ENCODE measurements around the gene FGD5. TPM values are rescaled to one million over a fixed set of nuclear protein-coding genes. Genes with fewer than 3 reads are reported as not detected.

Gene FGD5
- total RNA-seq, 1 donor from 2014 or later, result 0.05 TPM

- intact Hi-C loops (cut with micrococcal nuclease), result no loop called here
These were observed 56.0 kb downstream of the FGD5 start for GRCh38 chr3:14874784-14875183.

- intact Hi-C loops (cut with micrococcal nuclease), result no loop called here
These were observed 56.8 kb downstream of the FGD5 start for GRCh38 chr3:14875411-14876175.

GRCh38 chr3:14876921-14877333, 58.2 kb downstream of the FGD5 start:
- intact Hi-C loops (cut with micrococcal nuclease), result no loop called here

GRCh38 chr3:14877469-14877868, 58.7 kb downstream of the FGD5 start:
- intact Hi-C loops (cut with micrococcal nuclease), result no loop called here

- intact Hi-C loops (cut with micrococcal nuclease), result no loop called here
These were observed 60.6 kb downstream of the FGD5 start for GRCh38 chr3:14879211-14879874.

GRCh38 chr3:14880447-14881106, 61.8 kb downstream of the FGD5 start:
- intact Hi-C loops (cut with micrococcal nuclease), result no loop called here

GRCh38 chr3:14883226-14883625, 64.5 kb downstream of the FGD5 start:
- intact Hi-C loops (cut with micrococcal nuclease), result no loop called here

- intact Hi-C loops (cut with micrococcal nuclease), result no loop called here
These were observed 65.9 kb downstream of the FGD5 start for GRCh38 chr3:14884665-14885064.

- intact Hi-C loops (cut with micrococcal nuclease), result no loop called here
These were observed 66.5 kb downstream of the FGD5 start for GRCh38 chr3:14885307-14885706.

- intact Hi-C loops (cut with micrococcal nuclease), result no loop called here
These were observed 67.3 kb downstream of the FGD5 start for GRCh38 chr3:14886101-14886500.

- intact Hi-C loops (cut with micrococcal nuclease), result no loop called here
These were observed 70.4 kb downstream of the FGD5 start for GRCh38 chr3:14889205-14889604.

GRCh38 chr3:14889943-14890342, 71.2 kb downstream of the FGD5 start:
- intact Hi-C loops (cut with micrococcal nuclease), result no loop called here

- intact Hi-C loops (cut with micrococcal nuclease), result no loop called here
These were observed 71.7 kb downstream of the FGD5 start for GRCh38 chr3:14890476-14890875.

GRCh38 chr3:14891135-14892132, 72.7 kb downstream of the FGD5 start:
- intact Hi-C loops (cut with micrococcal nuclease), result no loop called here

- intact Hi-C loops (cut with micrococcal nuclease), result no loop called here
These were observed 73.5 kb downstream of the FGD5 start for GRCh38 chr3:14892226-14892625.

- intact Hi-C loops (cut with micrococcal nuclease), result no loop called here
These were observed 75.3 kb downstream of the FGD5 start for GRCh38 chr3:14894085-14894484.

GRCh38 chr3:14897266-14897665, 78.5 kb downstream of the FGD5 start:
- intact Hi-C loops (cut with micrococcal nuclease), result no loop called here

- intact Hi-C loops (cut with micrococcal nuclease), result no loop called here
These were observed 80.2 kb downstream of the FGD5 start for GRCh38 chr3:14898929-14899328.

GRCh38 chr3:14899993-14900618, 81.3 kb downstream of the FGD5 start:
- intact Hi-C loops (cut with micrococcal nuclease), result no loop called here
